Esophagus muscularis mucosa (tissue), 4 donors: Measurements from ENCODE around the gene ZNF285. TPM values are rescaled to one million over a fixed set of nuclear protein-coding genes. Genes with fewer than 3 reads are reported as not detected.
"Not testable (repeated sequence)": the region's sequence is repeated elsewhere in the genome, so short reads cannot be mapped to it uniquely, and the experiment has no call there.

ENCODE experiments used
- DNase-seq: peaks from one replicate; pipeline ENCODE4 v3.0.0-alpha.2; 2017; ENCODE audit errors: extremely low spot score
- H3K27ac ChIP-seq, 4 donors: fragments of 200-600 bp; sonication (generic); replicated peaks in 1 of 4; 1 replicate in 3 of 4; 2 replicates in 1 of 4; pipeline ENCODE4 v1.5.1; 2016 to 2019; ENCODE audit warnings: mild to moderate bottlenecking in 1 of 4
- H3K27me3 ChIP-seq, 4 donors: fragments of 200-600 bp; sonication (generic); one replicate each; pipeline versions ENCODE4 v1.5.1 to v1.6.0; 2016 to 2019
- H3K36me3 ChIP-seq, 4 donors: fragments of 200-600 bp; sonication (generic); one replicate each; pipeline ENCODE4 v1.5.1; 2016 to 2019
- H3K4me1 ChIP-seq, 4 donors: fragments of 200-600 bp; sonication (generic); one replicate each; pipeline ENCODE4 v1.5.1; 2016 to 2019
- H3K4me3 ChIP-seq, 4 donors: fragments of 200-600 bp; sonication (generic); 1 replicate in 2 of 4; 2 replicates in 2 of 4; pipeline ENCODE4 v1.5.1; 2016 to 2019; ENCODE audit warnings: mild to moderate bottlenecking in 4 of 4, moderate library complexity in 1 of 4
- H3K9me3 ChIP-seq, 4 donors: fragments of 200-600 bp; sonication (generic); 1 replicate in 3 of 4; 2 replicates in 1 of 4; pipeline ENCODE4 v1.5.1; 2016 to 2019
- CTCF ChIP-seq, 3 experiments: fragments of 200-600 bp in 2 of 3; fragments of 450-650 bp in 1 of 3; sonication (generic) in 2 of 3; IDR thresholded peaks; one replicate each; pipeline ENCODE4 v1.5.1; 2017 to 2019; ENCODE audit warnings: antibody characterized with exemption in 3 of 3, mild to moderate bottlenecking in 2 of 3, moderate library complexity in 1 of 3
- EP300 ChIP-seq: sonication (generic); formaldehyde crosslinking; IDR thresholded peaks from one replicate; pipeline ENCODE4 v1.6.1; 2017; ENCODE audit warnings: antibody characterized with exemption
- POLR2A ChIP-seq: fragments of 450-650 bp; IDR thresholded peaks from one replicate; pipeline ENCODE4 v1.6.1; 2017; ENCODE audit warnings: antibody characterized with exemption, moderate library complexity, mild to moderate bottlenecking, low read depth
- POLR2AphosphoS5 ChIP-seq, 2 donors: sonication (generic); formaldehyde crosslinking; IDR thresholded peaks; one replicate each; pipeline ENCODE4 v1.6.1; 2017; ENCODE audit warnings: antibody characterized with exemption in 2 of 2
- WGBS: methylation state at CpG from one replicate; pipeline ENCODE4 v1.1.5; 2018; 5-methylcytosine and 5-hydroxymethylcytosine counted together
- intact Hi-C: fragments of 100-400 bp; cut with DNase I; formaldehyde crosslinking; loops from one replicate; pipeline ENCODE4 v1.15.1; 2023
- total RNA-seq, 4 donors: library from RNA; depleted of rRNA; stranded (reverse); fragments of >200 nt; gene quantifications; one replicate each; pipeline versions ENCODE4 v1.1.0 to v1.2.1, GENCODE V29; 2016

Gene ZNF285
- total RNA-seq, 4 donors from 2014 or later: 3.0 to 6.3 (median 4.3) TPM

DNA sequence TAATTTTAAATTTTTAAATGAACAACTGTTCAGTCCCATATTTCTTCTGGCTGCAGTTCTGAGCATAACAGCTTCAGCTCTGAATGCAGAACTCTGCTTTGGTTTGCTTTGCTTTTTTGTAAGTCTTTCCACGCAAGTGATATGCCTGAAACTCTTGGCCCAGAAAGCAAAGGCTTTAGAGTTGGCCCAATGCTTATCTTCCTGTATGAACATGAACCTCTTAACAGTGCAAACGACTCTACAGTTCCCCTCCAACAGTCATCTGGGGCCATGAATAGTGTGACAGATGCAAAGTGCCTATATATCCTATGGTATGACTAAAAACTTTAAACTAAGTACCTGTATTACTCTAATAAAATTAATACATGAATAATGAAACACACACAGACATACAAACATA, 59.6 kb downstream of the ZNF285 start:
- TF ChIP-seq POLR2AphosphoS5 (IDR thresholded peaks at IDR 0.05) (no peak), POLR2A (no peak), EP300 (no peak), CTCF (IDR thresholded peaks at IDR 0.05) (no peak)
- WGBS: 92% methylated on average over 2 of the region's 2 CpGs
- Histone ChIP-seq H3K36me3 (peaks cover 27 to 67% (median 41%) of the 10 kb centered on the region in 4 donors), H3K27me3 (no peaks in the 10 kb centered on the region), H3K4me3 (no peak overlapping the region), H3K27ac (no peak overlapping the region), H3K9me3 (peaks cover 0 to 51% (median 28%) of the 10 kb centered on the region in 4 donors), H3K4me1 (no peaks in the 10 kb centered on the region)
- intact Hi-C loops: no loop called here
- DNase-seq: no peak

GRCh38 chr19:44334639-44335038, 66.8 kb downstream of the ZNF285 start:
- peaks cover 77 to 96% (median 88%) of the 10 kb centered on the region in 4 donors for H3K36me3 ChIP-seq
- intact Hi-C loops: not testable (repeated sequence)

More at GRCh38 chr19:44334639-44335038, 66.8 kb downstream of the ZNF285 start:
- H3K4me1 ChIP-seq, DNase-seq, H3K4me3 ChIP-seq, H3K27me3 ChIP-seq, H3K27ac ChIP-seq: not testable (repeated sequence)
- peaks cover 0 to 59% (median 17%) of the 10 kb centered on the region in 4 donors for H3K9me3 ChIP-seq
- WGBS: 50% methylated on average over 2 of the region's 3 CpGs

Other genes with a start within 250 kb of the ZNF285 start
- 10 to 100 TPM; 12.9 to 14.4 (median 13.2) TPM for gene ZNF226, start 236.5 kb downstream of the ZNF285 start, total RNA-seq
- gene ZNF227, start 189.1 kb downstream of the ZNF285 start, total RNA-seq: 10 to 100 TPM; 10.9 to 13.3 (median 12.4) TPM
- gene ZNF233, start 141.7 kb downstream of the ZNF285 start, total RNA-seq: 1 to 10 TPM in 2 of 4 donors, under 1 TPM in 2; 0.50 to 2.1 (median 0.98) TPM
- 1 to 10 TPM; 4.1 to 5.6 (median 4.5) TPM for gene ZNF235, start 96.6 kb downstream of the ZNF285 start, total RNA-seq
- 1 to 10 TPM; 2.7 to 6.6 (median 4.2) TPM for gene ZNF112, start 44.9 kb downstream of the ZNF285 start, total RNA-seq
- gene ZNF229, start 46.9 kb upstream of the ZNF285 start, total RNA-seq: 1 to 10 TPM; 4.1 to 7.2 (median 5.2) TPM
- 10 to 100 TPM in 1 of 4 donors, 1 to 10 TPM in 3; 3.8 to 16.5 (median 8.1) TPM for gene ZNF180, start 98.9 kb upstream of the ZNF285 start, total RNA-seq
- gene CEACAM20, start 128.1 kb upstream of the ZNF285 start, total RNA-seq: not detected
- gene IGSF23, start 212.0 kb upstream of the ZNF285 start, total RNA-seq: not detected
- gene PVR, start 242.3 kb upstream of the ZNF285 start, total RNA-seq: 10 to 100 TPM; 20.8 to 58.3 (median 49.0) TPM